Measurements from ENCODE around the gene CORO2B.

DNA sequence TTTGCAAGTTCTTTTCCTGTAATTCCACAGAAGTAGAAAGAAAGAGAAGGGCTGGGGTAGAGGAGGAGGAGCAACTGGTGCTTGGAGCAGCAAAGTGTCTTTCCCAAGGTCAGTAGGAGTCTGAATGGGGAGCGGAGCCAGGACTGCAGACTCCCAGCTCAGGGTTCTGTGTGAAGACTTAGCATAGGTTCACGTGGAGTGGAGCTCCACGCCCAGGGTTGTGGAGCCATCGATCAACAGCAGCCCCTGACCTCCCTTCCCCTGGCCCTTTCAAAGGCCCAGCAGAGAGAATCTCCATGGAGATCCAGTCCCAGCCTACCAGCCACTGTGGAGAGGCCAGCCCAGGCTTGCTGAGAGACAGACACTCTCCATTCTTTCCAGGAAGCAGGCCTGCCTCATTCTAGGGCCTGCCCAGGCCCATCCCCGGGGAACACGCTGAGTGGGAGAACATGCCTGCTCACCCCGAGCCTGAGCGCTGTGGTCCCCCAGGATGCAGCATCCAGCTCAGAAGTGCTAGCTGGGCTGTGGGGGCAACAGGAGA is 62.1 kb downstream of the CORO2B start:
- TF ChIP-seq, protein P1, sequence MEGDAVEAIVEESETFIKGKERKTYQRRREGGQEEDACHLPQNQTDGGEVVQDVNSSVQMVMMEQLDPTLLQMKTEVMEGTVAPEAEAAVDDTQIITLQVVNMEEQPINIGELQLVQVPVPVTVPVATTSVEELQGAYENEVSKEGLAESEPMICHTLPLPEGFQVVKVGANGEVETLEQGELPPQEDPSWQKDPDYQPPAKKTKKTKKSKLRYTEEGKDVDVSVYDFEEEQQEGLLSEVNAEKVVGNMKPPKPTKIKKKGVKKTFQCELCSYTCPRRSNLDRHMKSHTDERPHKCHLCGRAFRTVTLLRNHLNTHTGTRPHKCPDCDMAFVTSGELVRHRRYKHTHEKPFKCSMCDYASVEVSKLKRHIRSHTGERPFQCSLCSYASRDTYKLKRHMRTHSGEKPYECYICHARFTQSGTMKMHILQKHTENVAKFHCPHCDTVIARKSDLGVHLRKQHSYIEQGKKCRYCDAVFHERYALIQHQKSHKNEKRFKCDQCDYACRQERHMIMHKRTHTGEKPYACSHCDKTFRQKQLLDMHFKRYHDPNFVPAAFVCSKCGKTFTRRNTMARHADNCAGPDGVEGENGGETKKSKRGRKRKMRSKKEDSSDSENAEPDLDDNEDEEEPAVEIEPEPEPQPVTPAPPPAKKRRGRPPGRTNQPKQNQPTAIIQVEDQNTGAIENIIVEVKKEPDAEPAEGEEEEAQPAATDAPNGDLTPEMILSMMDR (IDR thresholded peaks at IDR 0.05): no peak
- TF ChIP-seq EP300 (IDR thresholded peaks at IDR 0.05): no peak

All from ovary (tissue), 3 donors.